HCT116 (cell line): ENCODE measurements around the gene CCDC85B. TPM values are rescaled to one million over a fixed set of nuclear protein-coding genes. Genes with fewer than 3 reads are reported as not detected.

Source experiments
- ATAC-seq: fragments of 200-7000 bp; cut with Tn5 transposase; 2 replicates; pipeline ENCODE4 v1.9.1; 2020; ENCODE audit warnings: mild to moderate bottlenecking, moderate library complexity
- BruUV-seq: library from RNA; stranded (reverse); fragments of 400-500 nt; replicated peaks from 2 replicates; lab custom pipeline; 2021; lab: Mats Ljungman, UMichigan
- CTCF ChIA-PET: fragments of 300-600 bp; sonication (Branson Sonifier 250); formaldehyde crosslinking; loops from one replicate; lab custom pipeline; 2021; ENCODE audit warnings: antibody characterized with exemption; lab: Charles Lee
- POLR2A ChIA-PET: fragments of 300-600, 350-600 bp; sonication (Branson Sonifier 250); formaldehyde crosslinking; loops from one replicate; lab custom pipeline; 2021; ENCODE audit warnings: antibody characterized with exemption; lab: Charles Lee
- RAD21 ChIA-PET, 2 experiments: fragments of 300-600 bp; sonication (Branson Sonifier 250); formaldehyde crosslinking; loops; one replicate each; lab custom pipeline; 2023; ENCODE audit warnings: low total read pairs in 2 of 2; ENCODE audit not compliant: uncharacterized antibody in 2 of 2, unreplicated experiment in 2 of 2, low non-redundant PET in 1 of 2; lab: Charles Lee
- DNase-seq: peaks from one replicate; pipeline ENCODE4 v3.0.0-alpha.2; 2010; ENCODE audit warnings: low read depth, low spot score
- H2AFZ ChIP-seq: fragments of 200-600 bp; shearing (Covaris generic), sonication (generic); 2 replicates; pipeline ENCODE4 v1.6.1; 2017; ENCODE audit warnings: low read depth, mixed run types, mixed read lengths, antibody characterized with exemption, low read length; ENCODE audit not compliant: poor library complexity, severe bottlenecking
- H3K27ac ChIP-seq: 2 replicates; pipeline ENCODE4 v1.5.1; 2012; ENCODE audit warnings: low read depth, low read length
- H3K27me3 ChIP-seq: fragments of 200-600 bp; sonication (generic); 2 replicates; pipeline ENCODE4 v1.6.1; 2016; ENCODE audit warnings: mixed run types, low read length, mixed read lengths; ENCODE audit not compliant: insufficient read depth
- H3K36me3 ChIP-seq, 2 experiments: fragments of 200-500 bp in 1 of 2; fragments of 200-600 bp in 1 of 2; sonication (Bioruptor generic) in 1 of 2; sonication (generic) in 1 of 2; 2 replicates each; pipeline versions ENCODE4 v1.5.1 to v1.6.1; 2014 to 2016; ENCODE audit warnings: low read length in 2 of 2, inconsistent platforms in 1 of 2, mixed read lengths in 1 of 2, mixed run types in 1 of 2; ENCODE audit not compliant: insufficient read depth in 2 of 2, control insufficient read depth in 1 of 2
- H3K4me1 ChIP-seq, 2 experiments: fragments of 200-600 bp in 1 of 2; sonication (generic) in 1 of 2; 2 replicates each; pipeline versions ENCODE4 v1.5.1 to v1.6.1; 2012 to 2017; ENCODE audit warnings: low read length in 2 of 2, inconsistent platforms in 1 of 2, mild to moderate bottlenecking in 1 of 2, mixed read lengths in 1 of 2, mixed run types in 1 of 2, moderate library complexity in 1 of 2; ENCODE audit not compliant: insufficient read depth in 2 of 2, control insufficient read depth in 1 of 2
- H3K4me2 ChIP-seq: fragments of 200-600 bp; sonication (generic); 2 replicates; pipeline ENCODE4 v1.6.1; 2017; ENCODE audit warnings: mixed run types, low read length, mixed read lengths
- H3K4me3 ChIP-seq, 2 experiments: fragments of 200-600 bp in 1 of 2; sonication (generic) in 1 of 2; replicated peaks in 1 of 2; 2 replicates each; pipeline ENCODE4 v1.5.1; 2011 to 2016; ENCODE audit warnings: low read length in 2 of 2, control low read depth in 1 of 2, low read depth in 1 of 2, mild to moderate bottlenecking in 1 of 2, mixed read lengths in 1 of 2, mixed run types in 1 of 2
- H3K79me2 ChIP-seq: fragments of 200-600 bp; sonication (generic); 2 replicates; pipeline ENCODE4 v1.6.1; 2017; ENCODE audit warnings: mild to moderate bottlenecking, mixed run types, low read length, moderate library complexity, mixed read lengths; ENCODE audit not compliant: insufficient read depth
- H3K9ac ChIP-seq: fragments of 200-600 bp; sonication (generic); 2 replicates; pipeline ENCODE4 v1.6.1; 2016; ENCODE audit warnings: low read length, mixed read lengths
- H3K9me2 ChIP-seq: fragments of 200-600 bp; sonication (generic), shearing (Covaris generic); 2 replicates; pipeline ENCODE4 v1.6.1; 2017; ENCODE audit warnings: mixed run types, mild to moderate bottlenecking, moderate library complexity; ENCODE audit not compliant: insufficient read depth
- H3K9me3 ChIP-seq, 2 experiments: fragments of 200-500 bp in 1 of 2; fragments of 200-600 bp in 1 of 2; sonication (Bioruptor generic) in 1 of 2; sonication (generic) in 1 of 2; 2 replicates each; pipeline ENCODE4 v1.6.1; 2014 to 2017; ENCODE audit warnings: low read length in 2 of 2, mixed read lengths in 2 of 2, inconsistent platforms in 1 of 2, low read depth in 1 of 2, mild to moderate bottlenecking in 1 of 2, mixed run types in 1 of 2, moderate library complexity in 1 of 2; ENCODE audit not compliant: control insufficient read depth in 1 of 2, insufficient read depth in 1 of 2
- H4K20me1 ChIP-seq: fragments of 200-600 bp; sonication (generic), shearing (Covaris generic); 2 replicates; pipeline ENCODE4 v1.6.1; 2017; ENCODE audit warnings: mixed run types, mild to moderate bottlenecking, moderate library complexity; ENCODE audit not compliant: insufficient read depth
- CEBPB ChIP-seq: IDR thresholded peaks from 2 replicates; pipeline ENCODE4 v1.6.1; 2012; ENCODE audit warnings: low read depth
- CTCF ChIP-seq, 3 experiments: fragments of 200-600 bp in 1 of 3; sonication (generic) in 1 of 3; IDR thresholded peaks in 2 of 3; conservative IDR thresholded peaks in 1 of 3; 2 replicates each; pipeline ENCODE4 v1.5.1; 2012 to 2017; ENCODE audit warnings: low read depth in 2 of 3, low read length in 2 of 3, antibody characterized with exemption in 1 of 3, borderline replicate concordance in 1 of 3, control low read depth in 1 of 3, mild to moderate bottlenecking in 1 of 3, mixed read lengths in 1 of 3, mixed run types in 1 of 3, moderate library complexity in 1 of 3; ENCODE audit not compliant: insufficient read depth in 1 of 3
- EGR1 ChIP-seq: IDR thresholded peaks from 2 replicates; pipeline ENCODE4 v1.6.1; 2012; ENCODE audit warnings: low read depth
- ELF1 ChIP-seq: IDR thresholded peaks from 2 replicates; pipeline ENCODE4 v1.6.1; 2012; ENCODE audit warnings: low read depth, borderline replicate concordance
- EZH2phosphoT487 ChIP-seq: fragments of 200-600 bp; IDR thresholded peaks from 2 replicates; pipeline ENCODE4 v1.6.1; 2018; ENCODE audit warnings: antibody characterized with exemption, borderline replicate concordance
- JUND ChIP-seq: IDR thresholded peaks from 2 replicates; pipeline ENCODE4 v1.6.1; 2012
- MAX ChIP-seq: IDR thresholded peaks from 2 replicates; pipeline ENCODE4 v1.6.1; 2012
- POLR2A ChIP-seq: IDR thresholded peaks from 2 replicates; pipeline ENCODE4 v1.7.0; 2011; ENCODE audit warnings: borderline replicate concordance; ENCODE audit not compliant: insufficient read depth, insufficient read length; ENCODE audit errors: extremely low read depth
- POLR2AphosphoS5 ChIP-seq: IDR thresholded peaks from 2 replicates; pipeline ENCODE4 v1.6.1; 2011; ENCODE audit warnings: mild to moderate bottlenecking, low read depth, low read length, moderate library complexity
- RAD21 ChIP-seq: IDR thresholded peaks from 2 replicates; pipeline ENCODE4 v1.6.1; 2012; ENCODE audit warnings: low read depth, mild to moderate bottlenecking
- REST ChIP-seq: IDR thresholded peaks from 2 replicates; pipeline ENCODE4 v1.6.1; 2012; ENCODE audit warnings: low read depth
- SIN3A ChIP-seq: IDR thresholded peaks from 2 replicates; pipeline ENCODE4 v1.6.1; 2012; ENCODE audit warnings: low read depth
- SP1 ChIP-seq: IDR thresholded peaks from 2 replicates; pipeline ENCODE4 v1.6.1; 2012; ENCODE audit warnings: low read depth
- SRF ChIP-seq: IDR thresholded peaks from 2 replicates; pipeline ENCODE4 v1.6.1; 2012; ENCODE audit warnings: low read depth
- TCF7L2 ChIP-seq: IDR thresholded peaks from 2 replicates; pipeline ENCODE4 v1.7.0; 2011; ENCODE audit warnings: borderline replicate concordance, inconsistent platforms; ENCODE audit not compliant: insufficient read depth, insufficient read length; ENCODE audit errors: extremely low read depth
- YY1 ChIP-seq: IDR thresholded peaks from 2 replicates; pipeline ENCODE4 v1.6.1; 2011; ENCODE audit warnings: low read length, low read depth, moderate library complexity, mild to moderate bottlenecking; ENCODE audit not compliant: insufficient replicate concordance; ENCODE audit errors: extremely low read depth
- ZBTB33 ChIP-seq: IDR thresholded peaks from 2 replicates; pipeline ENCODE4 v1.6.1; 2011; ENCODE audit warnings: mild to moderate bottlenecking, low read length, moderate library complexity; ENCODE audit not compliant: insufficient replicate concordance; ENCODE audit errors: extremely low read depth
- ZFX ChIP-seq: fragments of 450-650 bp; IDR thresholded peaks from 2 replicates; pipeline ENCODE4 v1.6.1; 2017
- ZNF274 ChIP-seq: fragments of 200-500 bp; sonication (Bioruptor generic); IDR thresholded peaks from 2 replicates; pipeline ENCODE4 v1.6.1; 2014; ENCODE audit warnings: mild to moderate bottlenecking, low read depth, low read length, inconsistent platforms
- intact Hi-C: fragments of 100-400 bp; cut with micrococcal nuclease; formaldehyde crosslinking; loops from 2 replicates; pipeline ENCODE4 v1.10.0; 2022
- total RNA-seq: library from RNA; stranded (reverse); gene quantifications from one replicate; pipeline ENCODE4 v1.2.1, GENCODE V29; 2021; ENCODE audit not compliant: unreplicated experiment

The CCDC85B gene
- total RNA-seq, 1 experiment from 2014 or later: 84.3 TPM

GRCh38 chr11:65863889-65864705, 26.4 kb upstream of the CCDC85B start:
- Histone ChIP-seq H3K9me3 (no peaks in the 10 kb centered on the region), H4K20me1 (no peaks in the 10 kb centered on the region), H3K4me1 (peaks cover 10 to 22% of the 10 kb centered on the region in 2 experiments), H3K4me2 (no peak overlapping the region), H3K9ac (no peak overlapping the region), H3K9me2 (no peaks in the 10 kb centered on the region), H2AFZ (no peak overlapping the region), H3K27me3 (no peaks in the 10 kb centered on the region), H3K4me3 (no peak overlapping the region), H3K36me3 (peaks cover 7 to 18% of the 10 kb centered on the region in 2 experiments; a peak in 3 of 4 replicates), H3K79me2 (peaks cover 22% of the 10 kb centered on the region), H3K27ac (no peak overlapping the region)
- ChIA-PET RAD21 (interaction anchor here in 1 of 2 experiments (0.6 kb wide), 1 partner anchor 272 kb away, joined by 3 read pairs; no protein-coding TSS in a partner anchor), POLR2A (no interaction called here), CTCF (no interaction called here)
- no TSS peak for BruUV-seq
- intact Hi-C loops: no loop called here
- ATAC-seq (no peak), DNase-seq (no peak)
- TF ChIP-seq POLR2AphosphoS5: no peak
- TF ChIP-seq CTCF (IDR thresholded peaks at IDR 0.05 in 2 of 3, conservative IDR thresholded peaks at IDR 0.05 in 1 of 3; ENCODE audit: borderline replicate concordance in 1 of 3, insufficient read depth in 1 of 3, low read depth in 2 of 3, low read length in 2 of 3): no peak
- TF ChIP-seq SP1: no peak
- TF ChIP-seq SIN3A: no peak
- TF ChIP-seq SRF: no peak
- no peak for TF ChIP-seq RAD21
- TF ChIP-seq EGR1: no peak
- no peak for TF ChIP-seq ELF1
- TF ChIP-seq EZH2phosphoT487: no peak
- TF ChIP-seq ZNF274: no peak
- no peak for TF ChIP-seq MAX
- no peak for TF ChIP-seq REST
- no peak for TF ChIP-seq CEBPB
- no peak for TF ChIP-seq JUND
- no peak for TF ChIP-seq POLR2A
- no peak for TF ChIP-seq ZFX
- TF ChIP-seq YY1: no peak
- no peak for TF ChIP-seq TCF7L2
- TF ChIP-seq ZBTB33: no peak
